Liver (tissue), 3 donors: Measurements from ENCODE around the gene SMOC1.

Experiments
- CTCF ChIP-seq: fragments of 150-350 bp; IDR thresholded peaks from 2 replicates; pipeline ENCODE4 v1.5.1; 2017; ENCODE audit warnings: improper control_type of control experiment, low read depth, low read length; ENCODE audit not compliant: missing input control
- GABPA ChIP-seq, 2 donors: IDR thresholded peaks in 1 of 2; conservative IDR thresholded peaks in 1 of 2; 2 replicates each; pipeline ENCODE4 v1.6.1; 2016; ENCODE audit warnings: antibody characterized with exemption in 2 of 2, mild to moderate bottlenecking in 1 of 2, moderate library complexity in 1 of 2
- JUND ChIP-seq, 2 donors: IDR thresholded peaks; 2 replicates each; pipeline ENCODE4 v1.6.1; 2016; ENCODE audit warnings: antibody characterized with exemption in 2 of 2
- NR2F2 ChIP-seq: IDR thresholded peaks from 2 replicates; pipeline ENCODE4 v1.6.1; 2016; ENCODE audit warnings: antibody characterized with exemption
- REST ChIP-seq: IDR thresholded peaks from 2 replicates; pipeline ENCODE4 v1.6.1; 2016; ENCODE audit warnings: antibody characterized with exemption, mild to moderate bottlenecking
- SP1 ChIP-seq: IDR thresholded peaks from 2 replicates; pipeline ENCODE4 v1.6.1; 2018; ENCODE audit warnings: antibody characterized with exemption, mild to moderate bottlenecking
- TAF1 ChIP-seq: conservative IDR thresholded peaks from 2 replicates; pipeline ENCODE4 v1.6.1; 2016; ENCODE audit warnings: antibody characterized with exemption, mild to moderate bottlenecking
- YY1 ChIP-seq: IDR thresholded peaks from 2 replicates; pipeline ENCODE4 v1.6.1; 2016; ENCODE audit warnings: antibody characterized with exemption, mild to moderate bottlenecking
- ZBTB33 ChIP-seq: IDR thresholded peaks from 2 replicates; pipeline ENCODE4 v1.6.1; 2016; ENCODE audit warnings: antibody characterized with exemption
- donor health status: healthy.
- donor health status: healthy.

- no peak for TF ChIP-seq REST
- no peak for TF ChIP-seq CTCF
- TF ChIP-seq JUND (IDR thresholded peaks at IDR 0.05): no peak
- TF ChIP-seq YY1: no peak
- no peak for TF ChIP-seq SP1
- TF ChIP-seq ZBTB33: no peak
- no peak for TF ChIP-seq TAF1
- TF ChIP-seq NR2F2: no peak
- TF ChIP-seq GABPA (IDR thresholded peaks at IDR 0.05 in 1 of 2, conservative IDR thresholded peaks at IDR 0.05 in 1 of 2): no peak
Observed at GRCh38 chr14:70022771-70023445, 143.7 kb downstream of the SMOC1 start.
